SIG-M5 (cell line): ENCODE results near the gene TMPRSS11A.

Experiments used
- DNase-seq: peaks from one replicate; lab custom pipeline; 2025; lab: John Stamatoyannopoulos, UW

TMPRSS11A gene

DNA sequence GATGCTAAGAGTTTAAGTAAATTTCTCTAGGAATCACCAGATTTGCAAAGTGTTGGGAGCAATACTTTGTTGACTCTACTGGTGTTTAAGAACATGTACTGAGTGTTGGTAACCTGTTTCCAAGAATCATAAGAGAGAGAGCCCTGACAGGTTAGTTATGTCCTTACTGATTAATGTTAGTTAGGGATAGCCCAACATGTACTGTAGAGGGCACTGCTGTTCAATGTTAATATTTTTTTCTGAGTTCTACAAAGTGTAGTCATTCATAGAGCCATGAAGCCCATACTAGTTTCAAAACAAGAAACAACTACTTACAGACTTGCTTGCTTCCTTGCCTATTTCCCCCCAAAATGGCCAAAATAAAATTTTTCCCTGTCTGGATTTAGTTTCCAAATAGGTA is 91.4 kb downstream of the TMPRSS11A start:
- DNase-seq: no peak

DNA sequence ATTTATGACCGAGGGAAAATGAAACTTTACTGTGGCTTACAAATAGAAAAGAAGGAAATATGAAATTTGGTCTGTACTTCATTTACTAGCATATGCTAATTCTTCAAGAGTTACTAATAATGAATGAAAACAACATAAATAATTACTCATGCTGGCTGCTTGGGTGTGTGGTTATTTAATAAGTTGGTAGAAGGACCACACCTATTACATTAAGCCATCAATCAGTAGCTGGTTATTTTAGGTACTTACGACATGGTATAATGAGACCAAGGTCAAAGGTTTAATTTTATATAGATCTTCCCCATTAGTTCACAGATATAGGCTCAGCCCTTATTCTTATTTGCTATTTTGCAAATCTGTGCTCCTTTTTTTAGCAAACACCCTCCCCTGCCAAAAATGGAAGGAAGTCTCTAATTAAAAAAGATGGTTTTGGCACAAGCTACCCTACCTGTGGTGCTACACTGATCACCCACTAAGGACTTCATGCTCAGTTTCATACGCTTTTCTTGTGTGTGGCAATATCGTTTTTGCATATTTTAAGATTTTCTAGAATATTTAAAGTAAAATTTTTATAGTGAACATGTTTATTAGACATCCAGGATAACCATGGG is 93.6 kb downstream of the TMPRSS11A start:
- DNase-seq: no peak

DNA sequence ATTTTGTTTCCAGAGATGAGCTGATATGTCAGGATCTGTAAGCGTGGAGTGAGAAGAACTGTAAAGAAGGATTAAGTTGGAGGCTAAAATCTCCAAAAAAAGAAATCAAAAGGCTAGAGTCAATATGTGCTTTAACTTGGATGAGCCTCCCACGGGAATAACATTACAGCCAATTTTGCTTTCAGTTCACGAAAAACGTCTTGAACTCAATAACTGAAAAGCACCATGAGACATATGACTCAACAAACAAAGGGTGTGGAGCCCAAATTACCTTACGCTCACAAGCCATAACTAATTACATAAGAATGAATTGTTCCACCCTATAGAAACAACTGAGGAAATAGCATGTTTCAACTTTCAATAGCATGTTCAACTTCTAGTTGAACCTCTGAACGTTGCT is 101.8 kb downstream of the TMPRSS11A start:
- no peak for DNase-seq
